ENCODE results near the gene CHFR.
"Not testable (repeated sequence)": the region's sequence is repeated elsewhere in the genome, so short reads cannot be mapped to it uniquely, and the experiment has no call there.

The CHFR gene

GRCh38 chr12:132887513-132888351 is at the start of gene CHFR:
Gene CHFR, minus strand, starts transcription at chr12:132887605. Its CDS starts 277 bp downstream, at chr12:132887328.
- DNase-seq (ENCODE audit: low read depth), result peak; percentile 92

GRCh38 chr12:132936921-132937320 is 49.5 kb upstream of the CHFR start:
- not testable (repeated sequence) for DNase-seq (ENCODE audit: low read depth)

GRCh38 chr12:132936163-132936562 is 48.8 kb upstream of the CHFR start:
- no peak for DNase-seq (ENCODE audit: low read depth)

GRCh38 chr12:132926415-132926833 is 39.0 kb upstream of the CHFR start:
- no peak for DNase-seq (ENCODE audit: low read depth)

GRCh38 chr12:132925597-132926414 is 38.4 kb upstream of the CHFR start:
- no peak for DNase-seq (ENCODE audit: low read depth)

- DNase-seq (ENCODE audit: low read depth), result no peak
Observed at GRCh38 chr12:132924356-132924755, 37.0 kb upstream of the CHFR start.

GRCh38 chr12:132923356-132923909 is 36.0 kb upstream of the CHFR start:
- DNase-seq (ENCODE audit: low read depth), result no peak

GRCh38 chr12:132922676-132923075 is 35.3 kb upstream of the CHFR start:
- no peak for DNase-seq (ENCODE audit: low read depth)

- no peak for DNase-seq (ENCODE audit: low read depth)
Observed at GRCh38 chr12:132921685-132922084, 34.3 kb upstream of the CHFR start.

GRCh38 chr12:132918680-132919079 is 31.3 kb upstream of the CHFR start:
- no peak for DNase-seq (ENCODE audit: low read depth)

- no peak for DNase-seq (ENCODE audit: low read depth)
Observed at GRCh38 chr12:132909030-132909368, 21.6 kb upstream of the CHFR start.

- DNase-seq (ENCODE audit: low read depth), result peak; percentile 94
Observed at GRCh38 chr12:132908145-132909029, 21.0 kb upstream of the CHFR start.

GRCh38 chr12:132907789-132908144 is 20.4 kb upstream of the CHFR start:
- DNase-seq (ENCODE audit: low read depth), result not testable (repeated sequence)

- DNase-seq (ENCODE audit: low read depth), result no peak
Observed at GRCh38 chr12:132907216-132907615, 19.8 kb upstream of the CHFR start.

GRCh38 chr12:132904718-132905328 is 17.4 kb upstream of the CHFR start:
- DNase-seq (ENCODE audit: low read depth), result peak; percentile 88

GRCh38 chr12:132899033-132899432 is 11.6 kb upstream of the CHFR start:
- DNase-seq (ENCODE audit: low read depth), result no peak

GRCh38 chr12:132888852-132889251 is 1.4 kb upstream of the CHFR start:
- no peak for DNase-seq (ENCODE audit: low read depth)

- no peak for DNase-seq (ENCODE audit: low read depth)
Observed at GRCh38 chr12:132886529-132887477, 602 bp downstream of the CHFR start.

GRCh38 chr12:132881818-132882217 is 5.6 kb downstream of the CHFR start:
- DNase-seq (ENCODE audit: low read depth), result no peak

GRCh38 chr12:132874620-132875019 is 12.8 kb downstream of the CHFR start:
- not testable (repeated sequence) for DNase-seq (ENCODE audit: low read depth)
